Fibroblast of the conjunctiva (primary cell): ENCODE data around the gene PRDM1.

Experiments used
- DNase-seq: peaks from one replicate; pipeline ENCODE4 v3.0.0-alpha.2; 2010; ENCODE audit warnings: low read depth

The PRDM1 gene

GRCh38 chr6:106097411-106098231, 11.5 kb downstream of the PRDM1 start:
- peak; percentile 68 for DNase-seq

GRCh38 chr6:106098383-106099234, 12.5 kb downstream of the PRDM1 start:
- DNase-seq = no peak

- DNase-seq = no peak
Observed at GRCh38 chr6:106099235-106099537, 13.1 kb downstream of the PRDM1 start.

- no peak for DNase-seq
Observed at GRCh38 chr6:106100755-106101154, 14.6 kb downstream of the PRDM1 start.

GRCh38 chr6:106101466-106101865, 15.3 kb downstream of the PRDM1 start:
- DNase-seq = no peak

- no peak for DNase-seq
Observed at GRCh38 chr6:106102034-106102433, 15.9 kb downstream of the PRDM1 start.

GRCh38 chr6:106102967-106103727, 17.0 kb downstream of the PRDM1 start:
- DNase-seq = no peak

- no peak for DNase-seq
Observed at GRCh38 chr6:106103728-106104109, 17.6 kb downstream of the PRDM1 start.

- no peak for DNase-seq
Observed at GRCh38 chr6:106104476-106104875, 18.3 kb downstream of the PRDM1 start.

- DNase-seq = no peak
Observed at GRCh38 chr6:106104941-106105340, 18.8 kb downstream of the PRDM1 start.

- no peak for DNase-seq
Observed at GRCh38 chr6:106105493-106105892, 19.4 kb downstream of the PRDM1 start.

GRCh38 chr6:106106276-106107042, 20.3 kb downstream of the PRDM1 start:
- DNase-seq = no peak

GRCh38 chr6:106107043-106107613, 21.0 kb downstream of the PRDM1 start:
- DNase-seq = no peak

GRCh38 chr6:106108129-106108528, 22.0 kb downstream of the PRDM1 start:
- no peak for DNase-seq

- no peak for DNase-seq
Observed at GRCh38 chr6:106109029-106109428, 22.9 kb downstream of the PRDM1 start.

- no peak for DNase-seq
Observed at GRCh38 chr6:106110164-106110826, 24.2 kb downstream of the PRDM1 start.

- no peak for DNase-seq
Observed at GRCh38 chr6:106112433-106112832, 26.3 kb downstream of the PRDM1 start.

GRCh38 chr6:106113256-106113959, 27.3 kb downstream of the PRDM1 start:
- no peak for DNase-seq

- no peak for DNase-seq
Observed at GRCh38 chr6:106114492-106114891, 28.4 kb downstream of the PRDM1 start.

GRCh38 chr6:106115286-106115685, 29.1 kb downstream of the PRDM1 start:
- no peak for DNase-seq
